Mucosa of rectum (tissue), 2 donors: ENCODE measurements around the gene CAMTA1.

Source experiments
- H3K27ac ChIP-seq, 2 donors: one replicate each; pipeline ENCODE4 v1.7.0; 2013; ENCODE audit warnings: inconsistent platforms in 2 of 2, low read depth in 2 of 2, low read length in 2 of 2
- H3K27me3 ChIP-seq, 2 donors: one replicate each; pipeline ENCODE4 v1.7.0; 2013; ENCODE audit warnings: low read length in 2 of 2; ENCODE audit not compliant: control insufficient read depth in 2 of 2, insufficient read depth in 2 of 2
- H3K36me3 ChIP-seq, 2 donors: one replicate each; pipeline ENCODE4 v1.7.0; 2013; ENCODE audit warnings: low read length in 2 of 2; ENCODE audit not compliant: control insufficient read depth in 2 of 2, insufficient read depth in 2 of 2
- H3K4me1 ChIP-seq, 2 donors: one replicate each; pipeline ENCODE4 v1.7.0; 2013; ENCODE audit warnings: low read length in 2 of 2, mild to moderate bottlenecking in 1 of 2; ENCODE audit not compliant: control insufficient read depth in 2 of 2, insufficient read depth in 2 of 2
- H3K4me3 ChIP-seq, 2 donors: one replicate each; pipeline ENCODE4 v1.7.0; 2013; ENCODE audit warnings: low read length in 2 of 2
- H3K9ac ChIP-seq, 2 donors: one replicate each; pipeline ENCODE4 v1.7.0; 2013; ENCODE audit warnings: low read length in 2 of 2, low read depth in 1 of 2, mild to moderate bottlenecking in 1 of 2
- H3K9me3 ChIP-seq, 2 donors: one replicate each; pipeline ENCODE4 v1.7.0; 2013; ENCODE audit warnings: low read length in 2 of 2; ENCODE audit not compliant: control insufficient read depth in 2 of 2
- donor health status: healthy.
- donor health status: Normal muscosa, but diverticular disease.

Gene CAMTA1

DNA sequence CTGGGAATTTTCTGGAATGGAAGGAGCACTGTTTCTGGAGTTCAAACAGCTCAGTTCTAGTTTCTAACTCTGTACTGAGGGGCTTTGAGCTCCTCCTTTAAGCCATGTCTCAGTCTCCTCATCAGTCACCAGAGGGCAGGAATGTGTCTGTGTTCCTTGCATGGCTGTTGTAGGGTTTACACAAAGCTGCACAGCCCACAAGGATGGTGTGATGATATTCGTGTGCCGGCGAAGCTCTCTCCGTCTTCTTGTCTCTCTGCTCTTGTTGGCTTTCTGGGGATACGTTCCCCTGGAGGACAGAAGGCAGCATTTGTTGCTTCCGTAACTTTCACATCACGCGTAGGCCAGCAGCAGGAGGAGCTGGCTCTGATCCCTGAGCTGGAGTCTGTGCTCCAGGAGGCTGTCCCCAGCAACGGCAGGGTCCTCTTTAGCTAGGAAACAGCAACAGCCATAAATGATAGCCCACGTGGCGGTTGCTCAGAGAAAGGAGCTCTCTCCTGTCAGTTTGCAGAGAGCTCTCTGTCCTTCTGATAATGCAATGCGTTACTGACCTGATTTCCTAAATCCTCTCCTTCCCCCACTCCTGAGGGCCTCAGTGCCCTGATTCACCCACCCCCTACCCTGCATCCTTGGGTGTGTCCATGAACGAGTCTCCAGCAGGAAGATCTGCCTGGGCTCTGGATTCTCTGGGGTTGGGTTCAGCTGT is 796.7 kb downstream of the CAMTA1 start:
- H3K27ac ChIP-seq = no peak overlapping the region
- H3K4me3 ChIP-seq = no peak overlapping the region
- H3K9ac ChIP-seq = no peak overlapping the region
- no peaks in the 10 kb centered on the region for H3K27me3 ChIP-seq
- H3K9me3 ChIP-seq = no peaks in the 10 kb centered on the region
- H3K36me3 ChIP-seq = no peaks in the 10 kb centered on the region
- H3K4me1 ChIP-seq = no peaks in the 10 kb centered on the region

DNA sequence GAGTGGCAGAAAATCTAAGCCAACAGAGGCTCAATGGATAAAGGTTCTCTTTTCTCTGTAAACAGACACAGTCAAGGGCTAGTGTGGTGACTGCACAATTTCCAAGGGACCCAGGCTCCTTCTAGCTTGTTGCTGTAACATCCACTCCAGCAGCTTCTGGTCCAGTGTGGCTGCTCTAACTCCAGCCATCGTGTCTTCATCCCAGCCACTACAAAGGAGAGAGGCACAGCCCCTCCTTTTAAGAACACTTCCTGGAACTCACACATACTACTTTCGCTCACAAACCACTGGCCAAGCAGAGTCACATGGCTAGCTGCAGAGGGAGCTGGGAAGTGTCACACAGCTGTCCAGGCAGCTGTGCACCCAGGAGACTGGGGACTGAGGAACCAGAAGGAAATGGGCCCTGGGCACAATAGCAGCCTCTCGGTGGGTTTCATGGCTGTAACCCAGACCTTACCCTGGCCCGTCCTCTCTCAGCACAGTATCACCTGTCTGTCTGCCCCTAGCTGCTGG is 797.3 kb downstream of the CAMTA1 start:
- Histone ChIP-seq H3K4me3 (no peak overlapping the region), H3K27ac (no peak overlapping the region), H3K9me3 (no peaks in the 10 kb centered on the region), H3K36me3 (no peaks in the 10 kb centered on the region), H3K4me1 (no peaks in the 10 kb centered on the region), H3K27me3 (no peaks in the 10 kb centered on the region), H3K9ac (no peak overlapping the region)

DNA sequence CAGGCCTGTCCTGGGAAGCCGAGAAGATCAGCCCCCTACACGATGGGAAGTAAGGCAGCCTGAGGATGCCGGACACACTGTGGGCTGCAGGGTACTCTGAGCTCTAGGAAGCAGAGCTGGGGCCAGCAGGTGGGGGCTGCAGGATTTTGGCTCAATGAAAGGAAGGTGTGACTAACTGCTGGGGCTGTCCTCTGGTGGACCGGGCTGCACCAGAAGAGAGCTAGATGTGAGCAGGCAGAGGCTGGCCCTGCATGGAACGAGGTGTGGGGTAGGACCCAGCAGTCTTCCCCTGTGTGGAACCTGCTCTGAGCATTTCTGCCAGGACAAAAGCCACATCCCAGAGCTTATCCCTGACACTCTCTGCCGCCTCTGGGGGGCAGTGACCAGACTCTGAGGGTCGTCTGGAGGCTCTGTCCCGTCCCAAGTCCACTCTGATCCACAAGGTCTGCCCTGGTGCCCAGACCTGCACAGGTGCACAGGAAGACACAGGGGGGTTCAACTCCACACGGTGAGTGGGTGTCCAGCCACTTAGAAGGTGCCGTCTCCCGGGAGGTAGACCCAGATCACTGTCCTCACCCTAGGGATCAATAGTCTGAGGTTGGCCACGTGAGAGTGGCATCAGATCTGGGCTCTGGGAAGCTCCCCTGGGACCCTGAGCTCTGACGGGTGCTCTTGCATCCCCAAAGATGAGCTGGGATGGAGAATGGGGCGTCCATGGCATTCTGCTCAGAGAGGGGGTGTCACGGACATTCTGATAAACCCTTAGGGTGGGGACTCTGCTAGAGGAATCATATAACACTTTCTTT is 798.2 kb downstream of the CAMTA1 start:
- H3K27me3 ChIP-seq = no peaks in the 10 kb centered on the region
- no peak overlapping the region for H3K27ac ChIP-seq
- no peak overlapping the region for H3K9ac ChIP-seq
- H3K36me3 ChIP-seq = no peaks in the 10 kb centered on the region
- H3K4me1 ChIP-seq = no peaks in the 10 kb centered on the region
- H3K4me3 ChIP-seq = no peak overlapping the region
- no peaks in the 10 kb centered on the region for H3K9me3 ChIP-seq

DNA sequence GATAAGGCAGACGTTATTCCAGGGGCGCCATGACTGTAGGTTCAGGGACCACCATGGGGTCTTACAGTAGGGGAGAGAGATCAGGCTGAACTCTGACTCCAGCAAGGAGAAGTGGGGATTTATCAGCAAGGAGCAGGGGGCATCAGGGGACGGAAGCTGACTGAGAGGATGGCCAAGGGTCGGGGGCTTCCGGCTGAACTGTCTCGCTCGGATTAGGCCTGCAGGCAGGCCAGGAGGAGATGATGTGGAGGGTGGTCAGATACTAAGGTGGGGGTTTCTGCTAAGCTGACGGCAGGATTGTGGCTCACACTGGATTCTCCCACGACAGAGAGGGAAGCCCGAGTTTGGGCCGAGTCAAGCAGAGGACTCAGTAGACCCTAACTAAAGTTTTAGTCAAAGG is 798.9 kb downstream of the CAMTA1 start:
- no peak overlapping the region for H3K4me3 ChIP-seq
- no peaks in the 10 kb centered on the region for H3K27me3 ChIP-seq
- H3K9ac ChIP-seq = no peak overlapping the region
- H3K9me3 ChIP-seq = no peaks in the 10 kb centered on the region
- no peaks in the 10 kb centered on the region for H3K4me1 ChIP-seq
- H3K27ac ChIP-seq = no peak overlapping the region
- H3K36me3 ChIP-seq = no peaks in the 10 kb centered on the region

DNA sequence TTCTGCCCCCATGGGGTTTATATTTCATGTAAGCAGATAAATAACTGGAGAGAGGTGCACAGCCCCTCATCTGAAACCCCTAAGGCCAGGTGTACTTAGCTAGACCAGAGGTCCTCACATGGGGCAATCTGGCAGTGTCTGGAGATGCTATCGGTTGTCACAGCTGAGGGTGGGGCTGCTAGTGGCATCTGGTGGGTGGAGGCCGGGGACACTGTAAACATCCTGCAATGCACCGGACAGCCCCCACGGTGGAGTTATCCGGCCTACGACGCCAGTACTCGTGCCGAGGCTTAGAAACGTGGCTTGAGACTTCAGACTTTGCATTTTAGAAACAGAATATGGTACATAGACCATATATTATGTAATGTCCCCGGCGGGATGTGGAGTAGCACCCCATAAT is 799.4 kb downstream of the CAMTA1 start:
- H3K4me3 ChIP-seq = no peak overlapping the region

DNA sequence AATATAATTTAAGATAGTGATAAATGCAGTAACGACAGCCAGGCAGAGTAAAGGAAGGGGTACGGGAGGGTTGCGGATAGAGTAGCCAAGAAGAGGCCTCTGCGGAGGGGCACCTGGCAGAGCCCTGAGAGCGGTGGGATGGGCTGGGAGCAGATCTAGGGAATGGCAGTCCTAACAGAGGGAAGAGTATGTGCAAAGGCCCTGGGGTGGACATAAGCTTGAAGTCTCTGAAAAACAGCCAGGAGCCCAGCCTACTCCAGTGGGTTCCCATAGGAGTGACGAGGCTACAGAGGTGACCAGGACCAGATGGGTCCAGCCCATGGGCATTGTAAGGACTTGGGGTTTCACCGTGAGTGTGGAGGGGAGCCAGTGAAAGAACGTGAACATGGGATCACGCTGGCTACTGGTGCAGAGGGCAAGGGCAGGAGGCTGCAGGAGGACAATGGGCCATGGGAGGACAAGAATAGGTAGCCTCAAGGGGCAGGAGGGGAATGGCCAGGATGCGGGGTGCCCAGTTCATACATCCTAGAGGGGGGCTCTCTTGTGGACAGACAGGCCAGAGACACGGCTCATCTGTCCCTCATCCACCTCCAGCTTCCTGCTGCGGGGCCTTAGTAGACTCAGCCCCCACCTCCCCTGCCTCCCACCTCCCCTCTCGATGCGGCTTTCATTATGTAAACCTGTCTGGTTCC is 800.1 kb downstream of the CAMTA1 start:
- H3K27me3 ChIP-seq = no peaks in the 10 kb centered on the region
- H3K4me3 ChIP-seq = no peak overlapping the region
- H3K9me3 ChIP-seq = no peaks in the 10 kb centered on the region
- H3K36me3 ChIP-seq = no peaks in the 10 kb centered on the region
- H3K27ac ChIP-seq = no peak overlapping the region
- no peaks in the 10 kb centered on the region for H3K4me1 ChIP-seq
- no peak overlapping the region for H3K9ac ChIP-seq

More for the DNA sequence above, 799.4 kb downstream of the CAMTA1 start:
- Histone ChIP-seq H3K27ac (no peak overlapping the region), H3K4me1 (no peaks in the 10 kb centered on the region), H3K9ac (no peak overlapping the region), H3K36me3 (no peaks in the 10 kb centered on the region), H3K27me3 (no peaks in the 10 kb centered on the region), H3K9me3 (no peaks in the 10 kb centered on the region)

DNA sequence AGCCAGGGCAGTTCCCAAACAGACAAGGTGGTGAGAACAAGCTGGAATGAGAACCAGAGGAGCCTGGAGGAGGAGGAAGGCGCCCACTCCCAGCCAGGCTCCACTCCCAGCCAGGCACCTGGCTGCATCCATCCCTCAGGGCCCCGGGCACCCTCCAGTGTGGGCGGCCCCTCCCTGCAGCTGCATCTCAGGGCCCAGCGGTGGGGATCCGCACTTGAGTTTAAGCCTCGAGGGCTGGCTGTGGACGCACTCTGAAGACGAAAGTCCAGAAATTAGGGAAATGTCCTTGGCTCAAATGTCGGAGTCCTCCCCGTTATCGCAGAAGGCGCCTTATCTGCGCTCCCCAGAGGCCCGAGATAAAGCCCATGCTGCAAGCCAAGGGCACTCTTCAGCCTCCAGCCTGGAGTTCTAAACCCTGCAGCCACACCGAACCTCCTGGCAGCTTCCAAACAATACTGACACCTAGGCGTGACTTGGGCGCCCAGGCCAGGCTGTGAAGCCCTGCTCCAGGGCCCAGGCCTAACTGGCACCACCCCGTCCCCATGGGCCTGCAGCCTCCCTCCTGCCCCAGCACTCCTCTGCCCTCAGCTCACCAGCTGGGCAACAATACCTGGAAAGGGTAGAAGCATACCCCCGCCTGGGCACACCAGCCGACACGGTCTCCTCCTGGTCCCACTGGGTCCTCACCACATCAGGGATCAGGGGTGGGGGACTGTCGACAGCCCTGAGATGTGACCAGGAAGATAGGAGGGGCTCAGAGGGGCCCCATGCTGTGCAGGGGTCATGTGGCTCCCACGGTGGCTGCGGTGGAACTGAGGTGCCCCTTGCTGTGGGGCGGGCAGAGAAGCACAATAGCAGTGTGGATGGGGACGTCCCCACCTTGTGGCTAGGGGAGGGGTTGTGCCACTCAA is 801.0 kb downstream of the CAMTA1 start:
- H3K27ac ChIP-seq = no peak overlapping the region
- H3K9ac ChIP-seq = no peak overlapping the region

DNA sequence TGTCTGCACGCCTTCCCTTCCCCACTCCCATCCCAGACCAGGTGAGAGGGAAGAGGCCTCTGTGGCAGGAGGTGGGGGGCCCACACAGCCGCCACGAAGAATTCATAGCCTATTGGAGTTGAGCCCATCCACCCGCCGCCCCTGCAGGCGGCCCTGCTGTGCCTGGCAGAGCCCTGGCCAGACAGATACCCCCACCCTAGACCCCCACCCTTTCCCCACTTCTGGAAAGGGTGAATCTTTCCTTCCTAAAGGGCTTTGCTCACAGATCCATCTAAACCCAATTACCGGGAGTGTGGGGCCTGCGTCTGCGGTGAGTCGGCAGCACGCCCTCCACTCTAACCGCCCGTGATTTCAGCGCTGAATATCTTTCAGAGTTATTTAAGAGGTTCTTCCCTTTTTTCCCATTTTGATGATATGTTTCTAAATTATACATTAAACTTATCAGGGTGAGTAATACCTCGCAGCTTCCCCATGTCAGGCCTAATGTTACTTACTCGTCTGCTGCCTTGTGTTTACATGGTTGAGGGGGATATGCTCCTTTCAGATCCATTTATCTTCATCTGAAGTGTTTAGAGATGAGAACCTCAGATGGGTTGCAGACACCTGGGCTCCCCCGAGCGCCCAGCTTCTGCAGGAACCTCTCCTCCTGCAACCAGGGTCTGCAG is 802.0 kb downstream of the CAMTA1 start:
- no peak overlapping the region for H3K9ac ChIP-seq
- no peaks in the 10 kb centered on the region for H3K36me3 ChIP-seq
- no peaks in the 10 kb centered on the region for H3K27me3 ChIP-seq
- H3K4me3 ChIP-seq = no peak overlapping the region
- H3K9me3 ChIP-seq = no peaks in the 10 kb centered on the region
- H3K27ac ChIP-seq = no peak overlapping the region
- no peaks in the 10 kb centered on the region for H3K4me1 ChIP-seq

More for the DNA sequence above, 801.0 kb downstream of the CAMTA1 start:
- no peak overlapping the region for H3K4me3 ChIP-seq
- no peaks in the 10 kb centered on the region for H3K9me3 ChIP-seq
- no peaks in the 10 kb centered on the region for H3K4me1 ChIP-seq
- H3K27me3 ChIP-seq = no peaks in the 10 kb centered on the region
- no peaks in the 10 kb centered on the region for H3K36me3 ChIP-seq

DNA sequence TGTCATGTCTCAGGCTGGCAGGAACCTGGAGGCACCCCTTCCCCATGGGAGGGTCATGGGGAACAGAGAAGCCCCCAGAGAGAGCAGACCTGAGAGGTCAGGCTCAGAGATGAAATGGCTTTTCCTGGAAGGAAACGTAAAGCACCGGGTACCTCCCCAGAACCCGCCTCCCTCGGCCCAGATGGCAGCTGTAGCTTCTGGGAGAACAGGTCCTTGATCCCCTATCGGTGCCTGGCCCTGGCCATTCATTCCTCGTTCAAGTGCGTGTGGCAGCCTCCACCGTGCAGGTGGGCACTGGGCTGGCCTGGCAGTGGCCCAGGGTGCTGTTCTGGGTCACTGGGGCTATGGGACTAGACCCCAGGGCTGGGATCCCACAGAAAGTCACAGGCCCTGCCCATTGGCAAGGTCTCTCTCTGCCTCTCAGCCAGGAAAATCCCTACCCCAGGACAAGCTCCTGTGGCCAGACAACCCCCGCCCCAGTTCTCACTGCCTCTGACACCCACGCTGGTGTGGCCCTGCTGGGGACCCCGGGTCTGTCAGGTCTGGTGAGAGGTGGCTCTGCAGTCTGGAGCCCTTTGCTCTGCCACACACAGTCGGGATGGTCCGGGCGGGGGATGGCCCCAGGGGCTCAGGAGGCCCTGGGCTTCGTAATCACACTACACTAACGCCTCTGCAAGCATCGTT is 802.7 kb downstream of the CAMTA1 start:
- Histone ChIP-seq H3K4me3 (no peak overlapping the region), H3K27me3 (no peaks in the 10 kb centered on the region), H3K36me3 (no peaks in the 10 kb centered on the region), H3K27ac (no peak overlapping the region), H3K9ac (no peak overlapping the region), H3K9me3 (no peaks in the 10 kb centered on the region), H3K4me1 (no peaks in the 10 kb centered on the region)
